Measurements from ENCODE around the gene PAX9. TPM values are rescaled to one million over a fixed set of nuclear protein-coding genes. Genes with fewer than 3 reads are reported as not detected.

The PAX9 gene
- total RNA-seq, 5 donors from 2014 or later (not counting 1 experiment from before 2014, with no cell fraction given), result 0.16 to 0.23 TPM; not detected in 3

GRCh38 chr14:36667679-36668078, 6.0 kb downstream of the PAX9 start:
- WGBS (ENCODE audit: insufficient coverage), result no CpG with 5 or more reads among the region's 4 CpGs
- Mint-ChIP-seq H3K36me3 (no peaks in the 10 kb centered on the region), H3K4me3 (peak overlapping the region in 1 of 3 donors; percentile 6), H3K4me1 (peaks cover 17 to 25% (median 23%) of the 10 kb centered on the region in 3 donors), H3K9me3 (no peaks in the 10 kb centered on the region), H3K27me3 (peaks cover 42 to 49% of the 10 kb centered on the region in 2 donors), H3K27ac (no peak overlapping the region)
- Histone ChIP-seq H3K27me3 (replicated peaks in 1 of 2; ENCODE audit: control insufficient read depth in 2 of 2, extremely low read depth in 1 of 2, insufficient read depth in 2 of 2, low read length in 1 of 2) (peaks cover 11 to 36% of the 10 kb centered on the region in 2 experiments), H3K4me3 (ENCODE audit: control insufficient read depth in 1 of 2, extremely low read depth in 1 of 2, low read length in 1 of 2) (no peak overlapping the region), H3K9me3 (no peaks in the 10 kb centered on the region), H3K36me3 (ENCODE audit: control insufficient read depth in 2 of 2, extremely low read depth in 1 of 2, insufficient read depth in 1 of 2, low read length in 1 of 2) (no peaks in the 10 kb centered on the region), H3K4me1 (ENCODE audit: control insufficient read depth in 1 of 2, extremely low read depth in 1 of 2, insufficient read depth in 2 of 2, low read length in 2 of 2) (peaks cover 0 to 15% of the 10 kb centered on the region in 2 experiments), H3K27ac (ENCODE audit: low read length) (no peak overlapping the region)
- no peak for DNase-seq
- ATAC-seq (replicated peaks in 1 of 4), result no peak
- ChIA-PET CTCF (no interaction called here), POLR2A (no interaction called here)

- no peaks in the 10 kb centered on the region for H3K36me3 ChIP-seq (ENCODE audit: control insufficient read depth in 2 of 2, extremely low read depth in 1 of 2, insufficient read depth in 1 of 2, low read length in 1 of 2)
- ChIA-PET CTCF (no interaction called here), POLR2A (no interaction called here)
- no CpG with 5 or more reads among the region's 3 CpGs for WGBS (ENCODE audit: insufficient coverage)
- no peak for DNase-seq
- Mint-ChIP-seq H3K4me1 (peaks cover 0 to 3% (median 0%) of the 10 kb centered on the region in 3 donors), H3K27me3 (peaks cover 19 to 25% of the 10 kb centered on the region in 2 donors), H3K9me3 (no peaks in the 10 kb centered on the region), H3K27ac (no peak overlapping the region), H3K36me3 (no peaks in the 10 kb centered on the region), H3K4me3 (no peak overlapping the region)
- H3K27ac ChIP-seq (ENCODE audit: low read length), result no peak overlapping the region
- no peak overlapping the region for H3K4me3 ChIP-seq (ENCODE audit: control insufficient read depth in 1 of 2, extremely low read depth in 1 of 2, low read length in 1 of 2)
- H3K9me3 ChIP-seq, result no peaks in the 10 kb centered on the region
- H3K27me3 ChIP-seq (replicated peaks in 1 of 2; ENCODE audit: control insufficient read depth in 2 of 2, extremely low read depth in 1 of 2, insufficient read depth in 2 of 2, low read length in 1 of 2), result peaks cover 9 to 15% of the 10 kb centered on the region in 2 experiments
- H3K4me1 ChIP-seq (ENCODE audit: control insufficient read depth in 1 of 2, extremely low read depth in 1 of 2, insufficient read depth in 2 of 2, low read length in 2 of 2), result peaks cover 0 to 3% of the 10 kb centered on the region in 2 experiments
- ATAC-seq (replicated peaks in 1 of 4), result no peak
These were observed 9.5 kb downstream of the PAX9 start for GRCh38 chr14:36671149-36671548.

DNA sequence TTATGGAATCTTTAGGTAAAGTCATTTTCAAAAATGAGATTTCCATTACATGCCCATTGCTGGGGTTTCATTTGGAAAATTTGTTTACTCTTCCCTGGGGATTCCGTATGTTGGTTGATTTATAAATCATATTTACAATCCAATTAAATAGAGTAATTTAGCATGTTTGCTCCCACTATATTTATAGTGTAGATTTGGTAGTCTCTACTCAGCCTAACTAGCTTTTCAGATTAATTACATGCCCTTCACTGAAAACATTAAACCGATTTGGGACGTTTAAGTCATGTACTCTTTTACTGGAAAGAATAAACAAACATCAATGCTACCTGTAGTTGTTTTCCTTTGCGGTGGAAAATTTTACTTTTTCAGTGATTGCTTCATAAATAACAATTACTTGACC, 10.4 kb downstream of the PAX9 start:
- Mint-ChIP-seq H3K36me3 (no peaks in the 10 kb centered on the region), H3K4me1 (peaks cover 0 to 3% (median 0%) of the 10 kb centered on the region in 3 donors), H3K4me3 (no peak overlapping the region), H3K27ac (no peak overlapping the region), H3K9me3 (peaks cover 0 to under 1% (median 0%) of the 10 kb centered on the region in 3 donors), H3K27me3 (peaks cover 19 to 31% of the 10 kb centered on the region in 2 donors)
- DNase-seq, result no peak
- ChIA-PET POLR2A (interaction anchor here in 1 of 2 donors (0.7 kb wide), 1 partner anchor 18 kb away, joined by 12 read pairs; no protein-coding TSS in a partner anchor), CTCF (no interaction called here)
- no CpG with 5 or more reads among the region's 4 CpGs for WGBS (ENCODE audit: insufficient coverage)
- H3K27ac ChIP-seq (ENCODE audit: low read length), result no peak overlapping the region
- no peak overlapping the region for H3K4me3 ChIP-seq (ENCODE audit: control insufficient read depth in 1 of 2, extremely low read depth in 1 of 2, low read length in 1 of 2)
- H3K4me1 ChIP-seq (ENCODE audit: control insufficient read depth in 1 of 2, extremely low read depth in 1 of 2, insufficient read depth in 2 of 2, low read length in 2 of 2), result no peaks in the 10 kb centered on the region
- H3K36me3 ChIP-seq (ENCODE audit: control insufficient read depth in 2 of 2, extremely low read depth in 1 of 2, insufficient read depth in 1 of 2, low read length in 1 of 2), result no peaks in the 10 kb centered on the region
- peaks cover 8 to 9% of the 10 kb centered on the region in 2 experiments for H3K27me3 ChIP-seq (replicated peaks in 1 of 2; ENCODE audit: control insufficient read depth in 2 of 2, extremely low read depth in 1 of 2, insufficient read depth in 2 of 2, low read length in 1 of 2)
- H3K9me3 ChIP-seq, result no peaks in the 10 kb centered on the region
- ATAC-seq (replicated peaks in 1 of 4), result no peak

DNA sequence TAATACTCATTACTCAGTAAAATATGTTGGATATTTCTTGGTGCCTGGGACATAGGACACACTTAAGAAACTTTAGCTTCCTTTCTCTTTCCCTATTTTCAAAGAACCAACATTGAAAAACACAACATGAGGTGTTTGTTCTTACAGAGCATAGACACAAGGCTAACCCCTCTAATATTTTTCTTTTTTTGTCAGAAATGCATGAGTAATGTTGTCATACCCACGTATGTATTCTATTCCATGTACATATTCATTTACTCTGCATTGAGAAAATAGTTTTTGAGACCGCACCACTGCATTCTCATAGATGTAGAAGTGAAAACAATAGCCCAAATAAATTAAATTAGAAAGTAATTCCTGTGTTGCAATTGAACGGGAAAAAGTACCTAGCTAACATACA, 13.0 kb downstream of the PAX9 start:
- ChIA-PET POLR2A (no interaction called here), CTCF (no interaction called here)
- no CpG with 5 or more reads among the region's 3 CpGs for WGBS (ENCODE audit: insufficient coverage)
- Histone ChIP-seq H3K27me3 (replicated peaks in 1 of 2; ENCODE audit: control insufficient read depth in 2 of 2, extremely low read depth in 1 of 2, insufficient read depth in 2 of 2, low read length in 1 of 2) (peaks cover 4% of the 10 kb centered on the region in 2 experiments), H3K4me3 (ENCODE audit: control insufficient read depth in 1 of 2, extremely low read depth in 1 of 2, low read length in 1 of 2) (no peak overlapping the region), H3K4me1 (ENCODE audit: control insufficient read depth in 1 of 2, extremely low read depth in 1 of 2, insufficient read depth in 2 of 2, low read length in 2 of 2) (no peaks in the 10 kb centered on the region), H3K36me3 (ENCODE audit: control insufficient read depth in 2 of 2, extremely low read depth in 1 of 2, insufficient read depth in 1 of 2, low read length in 1 of 2) (no peaks in the 10 kb centered on the region), H3K27ac (ENCODE audit: low read length) (no peak overlapping the region), H3K9me3 (no peaks in the 10 kb centered on the region)
- no peak overlapping the region for H3K27ac Mint-ChIP-seq
- no peaks in the 10 kb centered on the region for H3K4me1 Mint-ChIP-seq
- H3K36me3 Mint-ChIP-seq, result no peaks in the 10 kb centered on the region
- ATAC-seq (replicated peaks in 1 of 4) (no peak), DNase-seq (no peak)
- H3K4me3 Mint-ChIP-seq, result no peak overlapping the region
- peaks cover 15 to 34% of the 10 kb centered on the region in 2 donors for H3K27me3 Mint-ChIP-seq
- peaks cover 0 to 4% (median 0%) of the 10 kb centered on the region in 3 donors for H3K9me3 Mint-ChIP-seq

DNA sequence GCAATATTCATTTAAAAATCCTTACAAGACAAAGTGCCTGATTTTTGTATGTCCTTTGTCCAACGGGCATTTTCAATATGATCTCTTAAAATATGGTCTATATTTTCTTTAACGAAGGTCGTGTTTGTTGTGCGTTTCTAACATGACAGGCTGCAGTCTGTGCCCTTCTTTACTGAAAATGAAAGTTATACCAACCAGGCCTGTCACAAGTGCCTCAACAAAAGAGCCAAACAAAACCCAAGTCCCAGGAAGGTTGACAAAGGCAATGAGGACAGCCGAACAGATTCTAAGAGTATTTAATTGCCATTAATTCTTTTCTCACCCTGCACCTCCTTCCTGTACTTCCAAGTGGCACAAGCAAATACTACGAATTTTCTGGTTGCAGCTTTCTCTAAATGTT, 13.9 kb downstream of the PAX9 start:
- Mint-ChIP-seq H3K9me3 (peaks cover 0 to 4% (median 0%) of the 10 kb centered on the region in 3 donors), H3K4me1 (no peaks in the 10 kb centered on the region), H3K36me3 (no peaks in the 10 kb centered on the region), H3K27ac (no peak overlapping the region), H3K4me3 (no peak overlapping the region), H3K27me3 (peaks cover 15 to 37% of the 10 kb centered on the region in 2 donors)
- Histone ChIP-seq H3K36me3 (ENCODE audit: control insufficient read depth in 2 of 2, extremely low read depth in 1 of 2, insufficient read depth in 1 of 2, low read length in 1 of 2) (no peaks in the 10 kb centered on the region), H3K4me1 (ENCODE audit: control insufficient read depth in 1 of 2, extremely low read depth in 1 of 2, insufficient read depth in 2 of 2, low read length in 2 of 2) (no peaks in the 10 kb centered on the region), H3K27me3 (replicated peaks in 1 of 2; ENCODE audit: control insufficient read depth in 2 of 2, extremely low read depth in 1 of 2, insufficient read depth in 2 of 2, low read length in 1 of 2) (peaks cover 4% of the 10 kb centered on the region in 2 experiments), H3K9me3 (no peaks in the 10 kb centered on the region), H3K4me3 (ENCODE audit: control insufficient read depth in 1 of 2, extremely low read depth in 1 of 2, low read length in 1 of 2) (no peak overlapping the region), H3K27ac (ENCODE audit: low read length) (no peak overlapping the region)
- CTCF ChIA-PET, result no interaction called here
- POLR2A ChIA-PET, result no interaction called here
- DNase-seq (no peak), ATAC-seq (replicated peaks in 1 of 4) (no peak)
- 66% methylated on average over 4 of the region's 6 CpGs for WGBS (ENCODE audit: insufficient coverage)

GRCh38 chr14:36676236-36676635, 14.6 kb downstream of the PAX9 start:
- Histone ChIP-seq H3K36me3 (ENCODE audit: control insufficient read depth in 2 of 2, extremely low read depth in 1 of 2, insufficient read depth in 1 of 2, low read length in 1 of 2) (no peaks in the 10 kb centered on the region), H3K9me3 (no peaks in the 10 kb centered on the region), H3K4me1 (ENCODE audit: control insufficient read depth in 1 of 2, extremely low read depth in 1 of 2, insufficient read depth in 2 of 2, low read length in 2 of 2) (no peaks in the 10 kb centered on the region), H3K27me3 (replicated peaks in 1 of 2; ENCODE audit: control insufficient read depth in 2 of 2, extremely low read depth in 1 of 2, insufficient read depth in 2 of 2, low read length in 1 of 2) (peaks cover 4% of the 10 kb centered on the region in 2 experiments), H3K27ac (ENCODE audit: low read length) (no peak overlapping the region), H3K4me3 (ENCODE audit: control insufficient read depth in 1 of 2, extremely low read depth in 1 of 2, low read length in 1 of 2) (no peak overlapping the region)
- Mint-ChIP-seq H3K4me3 (no peak overlapping the region), H3K27ac (no peak overlapping the region), H3K9me3 (peaks cover 0 to 4% (median 0%) of the 10 kb centered on the region in 3 donors), H3K4me1 (no peaks in the 10 kb centered on the region), H3K36me3 (no peaks in the 10 kb centered on the region), H3K27me3 (peaks cover 15 to 33% of the 10 kb centered on the region in 2 donors)
- CTCF ChIA-PET, result no interaction called here
- no peak for DNase-seq
- 17% methylated on average over 10 of the region's 10 CpGs for whole genome bisulfite sequencing (ENCODE audit: insufficient coverage)
- POLR2A ChIA-PET, result no interaction called here
- no peak for ATAC-seq (replicated peaks in 1 of 4)

- ChIA-PET POLR2A (no interaction called here), CTCF (no interaction called here)
- DNase-seq (no peak), ATAC-seq (replicated peaks in 1 of 4) (no peak)
- no peaks in the 10 kb centered on the region for H3K36me3 Mint-ChIP-seq
- no peak overlapping the region for H3K27ac Mint-ChIP-seq
- peaks cover 0 to under 1% (median 0%) of the 10 kb centered on the region in 3 donors for H3K9me3 Mint-ChIP-seq
- no peak overlapping the region for H3K4me3 Mint-ChIP-seq
- no peaks in the 10 kb centered on the region for H3K4me1 ChIP-seq (ENCODE audit: control insufficient read depth in 1 of 2, extremely low read depth in 1 of 2, insufficient read depth in 2 of 2, low read length in 2 of 2)
- no CpG with 5 or more reads among the region's 4 CpGs for WGBS (ENCODE audit: insufficient coverage)
- no peaks in the 10 kb centered on the region for H3K9me3 ChIP-seq
- H3K4me1 Mint-ChIP-seq, result no peaks in the 10 kb centered on the region
- no peak overlapping the region for H3K27ac ChIP-seq (ENCODE audit: low read length)
- H3K27me3 Mint-ChIP-seq, result peaks cover 3 to 22% of the 10 kb centered on the region in 2 donors
- peaks cover 0 to 2% of the 10 kb centered on the region in 2 experiments for H3K27me3 ChIP-seq (replicated peaks in 1 of 2; ENCODE audit: control insufficient read depth in 2 of 2, extremely low read depth in 1 of 2, insufficient read depth in 2 of 2, low read length in 1 of 2)
- H3K4me3 ChIP-seq (ENCODE audit: control insufficient read depth in 1 of 2, extremely low read depth in 1 of 2, low read length in 1 of 2), result no peak overlapping the region
- no peaks in the 10 kb centered on the region for H3K36me3 ChIP-seq (ENCODE audit: control insufficient read depth in 2 of 2, extremely low read depth in 1 of 2, insufficient read depth in 1 of 2, low read length in 1 of 2)
These were observed 20.7 kb downstream of the PAX9 start for GRCh38 chr14:36682338-36682737.

Measured in T-cell (primary cell).